Measurements from ENCODE around the gene PRELP.

Gene PRELP

DNA sequence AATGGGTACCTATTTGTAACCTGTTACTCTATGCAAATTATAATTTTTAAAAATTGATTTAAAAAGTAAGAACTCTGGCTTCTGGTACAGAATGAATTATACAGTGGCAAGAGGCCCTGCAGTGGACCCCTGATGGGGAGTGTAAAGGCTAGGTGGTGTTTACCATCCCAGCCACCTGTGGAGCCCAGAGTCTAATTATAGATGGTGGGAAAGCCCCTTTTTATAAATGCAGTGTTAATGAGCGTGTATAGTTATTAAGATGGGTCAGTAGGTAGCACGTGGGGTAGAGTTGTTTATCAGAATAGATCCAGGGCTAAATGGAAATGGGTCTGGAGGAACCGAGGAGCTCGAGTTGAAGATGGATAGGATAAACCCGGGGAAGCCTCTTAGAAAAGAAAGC is 13.9 kb upstream of the PRELP start:
- TF ChIP-seq, protein P1, sequence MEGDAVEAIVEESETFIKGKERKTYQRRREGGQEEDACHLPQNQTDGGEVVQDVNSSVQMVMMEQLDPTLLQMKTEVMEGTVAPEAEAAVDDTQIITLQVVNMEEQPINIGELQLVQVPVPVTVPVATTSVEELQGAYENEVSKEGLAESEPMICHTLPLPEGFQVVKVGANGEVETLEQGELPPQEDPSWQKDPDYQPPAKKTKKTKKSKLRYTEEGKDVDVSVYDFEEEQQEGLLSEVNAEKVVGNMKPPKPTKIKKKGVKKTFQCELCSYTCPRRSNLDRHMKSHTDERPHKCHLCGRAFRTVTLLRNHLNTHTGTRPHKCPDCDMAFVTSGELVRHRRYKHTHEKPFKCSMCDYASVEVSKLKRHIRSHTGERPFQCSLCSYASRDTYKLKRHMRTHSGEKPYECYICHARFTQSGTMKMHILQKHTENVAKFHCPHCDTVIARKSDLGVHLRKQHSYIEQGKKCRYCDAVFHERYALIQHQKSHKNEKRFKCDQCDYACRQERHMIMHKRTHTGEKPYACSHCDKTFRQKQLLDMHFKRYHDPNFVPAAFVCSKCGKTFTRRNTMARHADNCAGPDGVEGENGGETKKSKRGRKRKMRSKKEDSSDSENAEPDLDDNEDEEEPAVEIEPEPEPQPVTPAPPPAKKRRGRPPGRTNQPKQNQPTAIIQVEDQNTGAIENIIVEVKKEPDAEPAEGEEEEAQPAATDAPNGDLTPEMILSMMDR (IDR thresholded peaks at IDR 0.05) = no peak
- Histone ChIP-seq H3K27me3 (no peaks in the 10 kb centered on the region), H3K36me3 (no peaks in the 10 kb centered on the region), H3K27ac (peak overlapping the region; percentile 93 to 95), H3K4me3 (no peak overlapping the region), H3K9me3 (no peaks in the 10 kb centered on the region), H3K4me1 (peaks cover 0 to 50% (median 45%) of the 10 kb centered on the region in 4 donors)
- DNase-seq = peak in 1 of 2 donors; percentile 23
- intact Hi-C loops (cut with DNase I; ENCODE audit: low total_unique reads) = no loop called here

DNA sequence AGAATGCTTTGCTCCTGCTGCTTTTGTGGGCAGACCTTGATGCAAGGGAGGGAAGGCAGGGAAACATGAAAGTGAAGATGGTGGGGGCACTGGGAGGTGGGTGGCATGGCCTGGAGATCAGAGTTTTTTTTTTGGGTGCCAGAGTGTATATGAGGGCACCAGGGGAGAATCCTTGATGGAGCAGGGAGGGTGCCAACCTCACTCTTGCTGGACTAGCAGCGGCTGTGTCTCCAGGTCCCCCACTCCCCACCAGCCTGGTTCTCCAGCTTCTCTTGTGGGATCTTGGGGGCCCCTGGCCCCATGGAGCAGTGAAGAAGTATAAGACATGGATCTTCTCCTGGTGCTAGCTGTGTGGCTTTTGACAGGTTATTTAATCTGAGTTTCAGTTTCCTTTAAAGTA is 13.5 kb upstream of the PRELP start:
- peak in 1 of 2 donors; percentile 51 for DNase-seq
- Histone ChIP-seq H3K36me3 (no peaks in the 10 kb centered on the region), H3K4me3 (no peak overlapping the region), H3K27ac (peak overlapping the region; percentile 93 to 95), H3K27me3 (no peaks in the 10 kb centered on the region), H3K9me3 (no peaks in the 10 kb centered on the region), H3K4me1 (peaks cover 2 to 55% (median 49%) of the 10 kb centered on the region in 4 donors)
- intact Hi-C loops (cut with DNase I; ENCODE audit: low total_unique reads) = no loop called here
- TF ChIP-seq, protein P1 (IDR thresholded peaks at IDR 0.05) = no peak

DNA sequence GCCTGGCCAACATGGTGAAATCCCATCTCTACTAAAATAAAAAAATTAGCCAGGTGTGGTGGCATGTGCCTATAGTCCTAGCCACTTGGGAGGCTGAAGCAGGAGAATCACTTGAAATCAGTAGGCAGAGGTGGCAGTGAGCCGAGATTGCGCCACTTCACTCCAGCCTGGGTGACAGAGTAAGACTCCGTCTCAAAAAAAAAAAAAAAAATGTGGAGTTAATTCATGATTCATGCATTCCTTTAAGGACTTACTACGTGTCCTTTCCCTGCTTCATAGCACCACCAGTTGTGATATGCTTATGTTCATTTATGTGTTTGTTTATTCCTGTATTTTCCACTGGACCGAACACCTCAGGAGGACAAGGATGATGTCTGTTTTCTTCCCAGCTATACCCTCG is 12.7 kb upstream of the PRELP start:
- Histone ChIP-seq H3K27me3 (no peaks in the 10 kb centered on the region), H3K36me3 (no peaks in the 10 kb centered on the region), H3K4me1 (peaks cover 3 to 62% (median 55%) of the 10 kb centered on the region in 4 donors), H3K9me3 (no peaks in the 10 kb centered on the region), H3K4me3 (no peak overlapping the region), H3K27ac (peak overlapping the region; percentile 93 to 95)
- TF ChIP-seq, protein P1 (IDR thresholded peaks at IDR 0.05) = peak in 1 of 2 experiments; percentile 7
- DNase-seq = peak; percentile 91 to 96
- intact Hi-C loops (cut with DNase I; ENCODE audit: low total_unique reads) = no loop called here

DNA sequence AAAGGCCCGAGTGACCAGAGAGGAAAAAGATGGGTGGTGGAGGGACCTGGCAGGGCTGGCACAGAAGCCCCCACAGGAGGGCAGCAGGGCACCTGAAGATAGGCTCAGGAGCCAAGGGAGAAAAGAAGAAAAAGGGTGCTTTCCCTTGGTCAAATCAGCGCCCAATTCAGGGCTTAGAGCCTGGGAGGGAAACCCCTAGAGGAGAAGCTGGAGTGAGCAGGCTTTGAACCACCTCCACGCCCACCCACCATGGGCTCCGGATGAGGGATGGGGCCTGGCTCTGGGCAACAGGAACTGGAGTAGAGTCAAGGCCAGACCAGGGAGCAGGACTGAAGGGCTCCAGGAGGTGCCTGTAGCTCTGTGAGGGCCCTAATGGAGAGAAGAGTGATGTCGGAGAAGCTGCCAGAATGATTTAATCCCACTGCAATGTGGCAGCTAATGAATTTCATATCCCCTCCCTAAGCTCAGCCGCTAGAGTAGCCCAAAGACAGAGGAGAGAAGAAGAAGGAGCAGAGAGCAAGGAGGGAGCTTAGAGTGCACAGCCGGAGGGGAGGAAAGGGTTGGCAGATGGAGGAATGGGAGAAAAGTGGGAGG is 12.0 kb upstream of the PRELP start:
- no peaks in the 10 kb centered on the region for H3K27me3 ChIP-seq
- H3K4me1 ChIP-seq = peaks cover 3 to 69% (median 61%) of the 10 kb centered on the region in 4 donors
- no peaks in the 10 kb centered on the region for H3K9me3 ChIP-seq
- peak overlapping the region; percentile 93 to 95 for H3K27ac ChIP-seq
- no peaks in the 10 kb centered on the region for H3K36me3 ChIP-seq
- H3K4me3 ChIP-seq = peak overlapping the region in 1 of 2 donors; percentile 4
- intact Hi-C loops (cut with DNase I; ENCODE audit: low total_unique reads) = no loop called here
- DNase-seq = peak in 1 of 2 donors; percentile 84
- TF ChIP-seq, protein P1 (IDR thresholded peaks at IDR 0.05) = peak in 1 of 2 experiments; percentile 10

DNA sequence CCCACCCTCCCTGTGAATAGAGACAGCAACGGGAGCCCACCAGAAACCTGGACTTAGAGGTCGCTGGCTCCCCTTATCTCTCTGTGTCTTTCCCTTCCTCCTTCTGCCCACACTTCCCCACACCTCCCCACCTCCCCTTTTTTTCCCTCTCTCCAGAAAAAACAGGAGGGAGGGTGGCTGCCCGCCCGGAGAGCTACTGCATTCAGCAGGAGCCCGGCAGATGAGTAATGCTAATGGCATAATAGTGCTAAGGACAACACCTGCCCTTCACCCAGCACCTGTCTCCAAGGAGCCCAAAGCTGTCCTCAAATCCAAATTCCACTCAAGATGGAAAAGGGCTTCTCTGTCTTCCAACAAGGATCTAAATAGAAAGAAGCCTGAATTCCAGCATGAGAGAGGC is 11.4 kb upstream of the PRELP start:
- peak; percentile 62 to 85 for DNase-seq
- H3K9me3 ChIP-seq = no peaks in the 10 kb centered on the region
- TF ChIP-seq, protein P1 (IDR thresholded peaks at IDR 0.05) = no peak
- peaks cover 3 to 76% (median 62%) of the 10 kb centered on the region in 4 donors for H3K4me1 ChIP-seq
- intact Hi-C loops (cut with DNase I; ENCODE audit: low total_unique reads) = no loop called here
- no peaks in the 10 kb centered on the region for H3K27me3 ChIP-seq
- no peak overlapping the region for H3K4me3 ChIP-seq
- H3K27ac ChIP-seq = peak overlapping the region; percentile 93 to 95
- H3K36me3 ChIP-seq = no peaks in the 10 kb centered on the region
